Pancreas (tissue), 10 donors: ENCODE results near the gene MAPK1. TPM values are rescaled to one million over a fixed set of nuclear protein-coding genes. Genes with fewer than 3 reads are reported as not detected.
"Not testable (repeated sequence)": the region's sequence is repeated elsewhere in the genome, so short reads cannot be mapped to it uniquely, and the experiment has no call there.

Experiments
- ATAC-seq, 4 donors: fragments of 200-7000 bp; cut with Tn5 transposase; one replicate each; pipeline versions ENCODE4 v1.8.0 to v1.9.1; 2020; ENCODE audit warnings: mild to moderate bottlenecking in 4 of 4, moderate library complexity in 4 of 4
- DNase-seq, 6 donors: peaks; one replicate each; pipeline ENCODE4 v3.0.0-alpha.2; 2020
- FAIRE-seq: peaks from 2 replicates; lab custom pipeline; 2012; peaks lifted over from hg19 to GRCh38; lab: Jason Lieb, UNC
- H3K27ac ChIP-seq, 4 donors: fragments of 200-600 bp; sonication (generic); 1 replicate in 3 of 4; 2 replicates in 1 of 4; pipeline versions ENCODE4 v1.5.0 to v1.8.0; 2020
- H3K27me3 ChIP-seq, 4 donors: fragments of 200-600 bp; one replicate each; pipeline ENCODE4 v1.8.0; 2021
- H3K36me3 ChIP-seq, 3 donors: fragments of 200-600 bp; sonication (generic) in 1 of 3; one replicate each; pipeline versions ENCODE4 v1.5.0 to v1.8.0; 2020 to 2021
- H3K4me1 ChIP-seq, 3 donors: fragments of 200-600 bp; one replicate each; pipeline ENCODE4 v1.8.0; 2021
- H3K4me3 ChIP-seq, 4 donors: fragments of 200-600 bp; sonication (generic) in 2 of 4; one replicate each; pipeline versions ENCODE4 v1.5.0 to v1.8.0; 2020 to 2021
- H3K9me3 ChIP-seq, 4 donors: fragments of 200-600 bp; one replicate each; pipeline ENCODE4 v1.8.0; 2021
- WGBS, 2 donors: extraction: QIAGEN DNeasy Blood & Tissue Kit; methylation state at CpG; one replicate each; pipeline ENCODE4 v1.1.7; 2013; 5-methylcytosine and 5-hydroxymethylcytosine counted together
- intact Hi-C, 3 donors: fragments of 100-400 bp; cut with DNase I; formaldehyde crosslinking; loops; one replicate each; pipeline versions ENCODE4 v1.11.1 to v1.14.2; 2022
- polyA plus RNA-seq, 2 donors: library from polyadenylated mRNA; stranded (reverse); fragments of 200-250 nt; gene quantifications; one replicate each; pipeline ENCODE4 v1.2.3, GENCODE V29; 2013
- total RNA-seq, 6 donors: library from RNA; stranded (reverse); fragmentation: NEBNext Ultra II Directional in 4 of 6; extraction: Animal tissue kit (Norgen Biotek cat#: 25700) in 4 of 6; gene quantifications; one replicate each; pipeline versions ENCODE4 v1.2.1 to v1.2.4, GENCODE V29; 2021 to 2023
- TF ChIP-seq, protein P1 (sequence below), 4 donors: fragments of 200-600 bp; sonication (generic) in 3 of 4; IDR thresholded peaks; one replicate each; pipeline versions ENCODE4 v1.5.0 to v1.8.0; 2021; ENCODE audit warnings: antibody characterized with exemption in 4 of 4
- donor health status: healthy with polysubstance abuse.
- donor health status: DM: no; HTN: no; CAD: no; lungs with moderate emphysema.
- donor health status: DM: no; HTN: no; CAD: no.
- donor health status: control.
- donor health status: control.
- donor health status: Bipolar disorder and iron deficiency.
- donor health status: DM: yes; HTN: yes; CAD: no.
- donor health status: DM: no; HTN: no; CAD: no.
- donor health status: DM: no; HTN: no; CAD: no.
- donor health status: DM: yes; HTN: yes; CAD: no.

MAPK1 gene
- total and polyA plus RNA-seq, 8 donors = 7.0 to 85.7 (median 66.4) TPM

DNA sequence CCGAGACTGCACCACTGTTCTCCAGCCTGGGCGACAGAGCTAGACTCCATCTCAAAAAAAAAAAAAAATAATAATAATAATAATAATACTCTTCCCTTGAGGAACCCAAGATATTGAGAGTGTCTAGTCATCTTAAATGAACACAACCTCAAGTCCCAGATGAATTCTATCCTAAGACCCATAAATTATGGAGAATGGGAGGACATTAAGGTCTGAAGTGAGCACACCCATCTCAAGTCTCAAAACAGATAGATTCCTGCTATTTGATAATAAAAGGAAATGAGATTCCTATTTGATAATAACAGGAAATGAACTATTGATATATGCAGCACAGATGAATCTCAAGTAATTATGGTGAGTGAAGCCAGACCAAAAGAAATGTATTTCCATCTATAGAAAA lies 51.5 kb downstream of the MAPK1 start:
- intact Hi-C loops = no loop called here
- FAIRE-seq (no peak), DNase-seq (no peak), ATAC-seq (no peak)
- TF ChIP-seq, protein P1, sequence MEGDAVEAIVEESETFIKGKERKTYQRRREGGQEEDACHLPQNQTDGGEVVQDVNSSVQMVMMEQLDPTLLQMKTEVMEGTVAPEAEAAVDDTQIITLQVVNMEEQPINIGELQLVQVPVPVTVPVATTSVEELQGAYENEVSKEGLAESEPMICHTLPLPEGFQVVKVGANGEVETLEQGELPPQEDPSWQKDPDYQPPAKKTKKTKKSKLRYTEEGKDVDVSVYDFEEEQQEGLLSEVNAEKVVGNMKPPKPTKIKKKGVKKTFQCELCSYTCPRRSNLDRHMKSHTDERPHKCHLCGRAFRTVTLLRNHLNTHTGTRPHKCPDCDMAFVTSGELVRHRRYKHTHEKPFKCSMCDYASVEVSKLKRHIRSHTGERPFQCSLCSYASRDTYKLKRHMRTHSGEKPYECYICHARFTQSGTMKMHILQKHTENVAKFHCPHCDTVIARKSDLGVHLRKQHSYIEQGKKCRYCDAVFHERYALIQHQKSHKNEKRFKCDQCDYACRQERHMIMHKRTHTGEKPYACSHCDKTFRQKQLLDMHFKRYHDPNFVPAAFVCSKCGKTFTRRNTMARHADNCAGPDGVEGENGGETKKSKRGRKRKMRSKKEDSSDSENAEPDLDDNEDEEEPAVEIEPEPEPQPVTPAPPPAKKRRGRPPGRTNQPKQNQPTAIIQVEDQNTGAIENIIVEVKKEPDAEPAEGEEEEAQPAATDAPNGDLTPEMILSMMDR (IDR thresholded peaks at IDR 0.05) = no peak
- Histone ChIP-seq H3K27me3 (no peaks in the 10 kb centered on the region), H3K9me3 (no peaks in the 10 kb centered on the region), H3K4me3 (no peak overlapping the region), H3K27ac (peak overlapping the region; percentile 5 to 84 (median 73)), H3K4me1 (peaks cover 0 to 16% (median 13%) of the 10 kb centered on the region in 3 donors), H3K36me3 (no peaks in the 10 kb centered on the region)
- 96 to 98% methylated on average over 2 of the region's 2 CpGs for WGBS, 2 donors

DNA sequence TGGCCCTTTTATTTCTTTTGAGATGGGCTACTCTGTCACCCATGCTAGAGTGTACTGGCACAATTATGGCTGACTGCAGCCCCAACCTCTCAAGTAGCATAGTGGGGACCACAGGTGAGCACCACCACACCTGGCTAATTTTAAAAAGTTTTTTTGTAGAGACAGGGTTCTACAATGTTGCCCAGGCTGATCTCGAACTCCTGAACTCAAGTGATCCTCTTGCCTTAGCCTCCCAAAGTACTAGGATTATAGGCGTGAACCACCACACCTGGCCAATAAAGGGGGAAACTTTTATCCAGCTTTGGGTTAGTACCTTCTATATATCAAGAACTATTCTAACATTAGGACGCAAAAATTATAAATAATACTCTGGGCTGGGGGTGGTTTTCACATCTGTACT lies 52.1 kb downstream of the MAPK1 start:
- no peak for DNase-seq
- WGBS, 2 donors = 92 to 95% methylated on average over 3 of the region's 3 CpGs
- no peak for FAIRE-seq
- no peak for ATAC-seq
- Histone ChIP-seq H3K27ac (no peak overlapping the region), H3K9me3 (no peaks in the 10 kb centered on the region), H3K4me3 (no peak overlapping the region), H3K4me1 (peaks cover 0 to 16% (median 13%) of the 10 kb centered on the region in 3 donors), H3K27me3 (no peaks in the 10 kb centered on the region), H3K36me3 (no peaks in the 10 kb centered on the region)
- TF ChIP-seq, protein P1 (IDR thresholded peaks at IDR 0.05) = no peak
- intact Hi-C loops = no loop called here

DNA sequence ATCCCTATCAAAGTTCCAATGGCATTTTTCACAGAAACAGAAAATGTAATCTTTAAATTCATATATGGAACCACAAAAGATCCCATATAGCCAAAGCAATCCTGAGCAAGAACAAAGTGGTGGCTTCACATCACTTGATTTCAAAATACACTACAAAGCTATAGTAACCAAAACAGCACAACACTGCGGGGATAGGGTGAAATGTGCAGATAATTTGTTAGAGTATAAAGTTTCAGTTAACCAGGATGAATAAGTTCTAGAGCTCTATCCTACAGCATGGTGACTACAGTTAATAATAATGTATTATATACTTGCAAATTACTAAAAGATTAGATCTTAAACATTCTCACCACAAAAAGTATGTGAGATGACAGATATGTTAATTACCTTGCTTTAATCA lies 55.5 kb downstream of the MAPK1 start:
- ATAC-seq (no peak), FAIRE-seq (no peak), DNase-seq (no peak)
- Histone ChIP-seq H3K36me3 (peaks cover 0 to 1% (median 0%) of the 10 kb centered on the region in 3 donors), H3K27me3 (no peaks in the 10 kb centered on the region), H3K9me3 (no peaks in the 10 kb centered on the region), H3K4me3 (no peak overlapping the region), H3K4me1 (peaks cover 0 to 23% (median 20%) of the 10 kb centered on the region in 3 donors), H3K27ac (no peak overlapping the region)
- intact Hi-C loops = no loop called here
- WGBS, 2 donors = 97 to 98% methylated on average over 1 of the region's 1 CpG
- TF ChIP-seq, protein P1 (IDR thresholded peaks at IDR 0.05) = no peak

DNA sequence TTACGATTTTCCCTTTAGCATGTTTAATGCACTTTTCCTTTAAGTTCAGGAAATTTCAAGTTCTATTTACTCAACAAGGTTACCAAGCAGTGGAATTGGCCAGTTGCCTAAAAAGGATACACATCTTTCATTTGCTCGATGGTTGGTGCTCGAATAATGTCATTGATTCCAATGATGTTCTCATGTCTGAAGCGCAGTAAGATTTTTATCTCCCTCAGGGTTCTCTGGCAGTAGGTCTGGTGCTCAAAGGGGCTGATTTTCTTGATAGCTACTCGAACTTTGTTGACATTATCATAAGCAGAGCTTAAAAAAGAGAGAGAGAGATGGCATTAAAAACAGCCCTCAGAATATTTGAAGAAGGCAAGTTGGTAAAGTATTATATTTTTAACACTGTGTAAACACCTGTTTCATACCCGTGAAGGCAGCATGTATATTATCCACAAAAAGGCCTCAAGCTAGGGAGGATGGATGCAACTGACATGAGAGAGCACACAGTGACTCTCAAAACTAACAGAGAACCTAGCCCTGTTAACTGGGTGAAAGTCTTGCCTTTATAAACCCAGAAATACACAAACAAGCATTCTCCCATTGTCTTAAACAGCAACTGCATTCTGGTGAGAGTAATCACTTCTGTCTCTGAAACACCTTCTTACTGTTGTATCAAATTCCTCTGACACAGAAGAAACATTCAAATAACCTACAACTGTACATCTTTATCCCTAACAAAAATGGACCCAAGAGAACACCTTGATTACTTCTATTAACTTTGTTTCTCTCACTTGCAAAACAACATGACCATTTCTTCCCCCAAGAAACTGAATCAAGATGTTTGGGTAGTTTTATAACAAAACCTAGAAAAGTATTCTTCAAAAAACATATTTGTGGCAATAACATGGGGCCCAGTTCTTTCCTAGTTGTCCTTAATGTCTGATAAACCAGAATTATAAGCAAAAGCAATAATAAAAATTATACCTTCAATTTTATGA lies 59.6 kb downstream of the MAPK1 start:
- 18 to 25% methylated on average over 6 of the region's 6 CpGs for WGBS, 2 donors
- peaks cover 0 to 14% (median 10%) of the 10 kb centered on the region in 3 donors for H3K4me1 ChIP-seq
- H3K4me3 ChIP-seq = no peak overlapping the region
- H3K9me3 ChIP-seq = no peaks in the 10 kb centered on the region
- DNase-seq (no peak), FAIRE-seq (no peak), ATAC-seq (peak in 3 of 4 donors; percentile 27 to 48 (median 43))
- intact Hi-C loops = no loop called here
- no peaks in the 10 kb centered on the region for H3K27me3 ChIP-seq
- no peak overlapping the region for H3K27ac ChIP-seq
- H3K36me3 ChIP-seq = peaks cover 0 to 34% (median 6%) of the 10 kb centered on the region in 3 donors
- TF ChIP-seq, protein P1 (IDR thresholded peaks at IDR 0.05) = no peak

DNA sequence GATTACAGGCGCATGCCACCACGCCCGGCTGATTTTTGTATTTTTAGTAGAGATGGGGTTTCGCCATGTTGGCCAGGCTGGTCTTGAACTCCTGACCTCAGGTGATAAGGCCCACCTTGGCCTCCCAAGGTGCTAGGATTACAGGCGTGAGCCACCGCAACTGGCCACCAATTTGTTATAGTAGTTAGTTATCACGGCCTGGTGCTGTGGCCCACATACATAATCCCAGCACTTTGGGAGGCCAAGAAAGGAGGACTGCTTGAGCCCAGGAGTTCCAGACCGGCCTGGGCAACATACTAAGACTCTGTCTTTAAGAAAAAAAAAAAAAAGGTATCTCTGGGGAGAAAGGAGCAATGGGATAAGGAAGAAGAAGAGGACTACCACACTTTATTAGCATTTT lies 62.1 kb downstream of the MAPK1 start:
- Histone ChIP-seq H3K4me1 (peaks cover 0 to 14% (median 10%) of the 10 kb centered on the region in 3 donors), H3K36me3 (peaks cover 0 to 47% (median 6%) of the 10 kb centered on the region in 3 donors)
- 91 to 95% methylated on average over 8 of the region's 8 CpGs for WGBS, 2 donors
- ATAC-seq, FAIRE-seq, H3K9me3 ChIP-seq, intact Hi-C loops, H3K4me3 ChIP-seq, H3K27ac ChIP-seq, H3K27me3 ChIP-seq, DNase-seq: not testable (repeated sequence)
